Fibroblast of the aortic adventitia (primary cell): ENCODE results near the gene IKZF1. TPM values are rescaled to one million over a fixed set of nuclear protein-coding genes. Genes with fewer than 3 reads are reported as not detected.

Source experiments
- DNase-seq: peaks from one replicate; pipeline ENCODE4 v3.0.0-alpha.2; 2010; ENCODE audit warnings: low read depth
- H3K4me3 ChIP-seq: 2 replicates; pipeline ENCODE4 v1.5.1; 2011; ENCODE audit warnings: low read depth, mild to moderate bottlenecking, control low read depth, low read length, moderate library complexity
- CTCF ChIP-seq: IDR thresholded peaks from 2 replicates; pipeline ENCODE4 v1.5.1; 2011; ENCODE audit warnings: mild to moderate bottlenecking, low read length, control low read depth, inconsistent platforms; ENCODE audit not compliant: insufficient read depth
- total RNA-seq: library from RNA; depleted of rRNA; stranded (reverse); fragments of >200 nt; gene quantifications from 2 replicates; pipeline ENCODE4 v1.2.3, GENCODE V29; 2012; ENCODE audit warnings: low replicate concordance

IKZF1 gene
- total RNA-seq, 1 donor: not detected

GRCh38 chr7:50421043-50421442 lies 116.5 kb downstream of the IKZF1 start:
- no peak for TF ChIP-seq CTCF
- no peak overlapping the region for H3K4me3 ChIP-seq
- DNase-seq: no peak

GRCh38 chr7:50422858-50423257 lies 118.3 kb downstream of the IKZF1 start:
- no peak for TF ChIP-seq CTCF
- no peak overlapping the region for H3K4me3 ChIP-seq
- no peak for DNase-seq

- TF ChIP-seq CTCF: no peak
- no peak overlapping the region for H3K4me3 ChIP-seq
- DNase-seq: no peak
Measured at GRCh38 chr7:50423860-50424259, 119.3 kb downstream of the IKZF1 start.

GRCh38 chr7:50425318-50425717 lies 120.8 kb downstream of the IKZF1 start:
- TF ChIP-seq CTCF: no peak
- DNase-seq: no peak
- no peak overlapping the region for H3K4me3 ChIP-seq

GRCh38 chr7:50426280-50427045 lies 121.9 kb downstream of the IKZF1 start:
- DNase-seq: no peak
- no peak for TF ChIP-seq CTCF
- H3K4me3 ChIP-seq: no peak overlapping the region

GRCh38 chr7:50427518-50427917 lies 123.0 kb downstream of the IKZF1 start:
- DNase-seq: no peak
- TF ChIP-seq CTCF: no peak
- H3K4me3 ChIP-seq: no peak overlapping the region

- H3K4me3 ChIP-seq: no peak overlapping the region
- TF ChIP-seq CTCF: no peak
- no peak for DNase-seq
Measured at GRCh38 chr7:50428911-50429310, 124.4 kb downstream of the IKZF1 start.
